ENCODE results near the gene TBL1X. TPM values are rescaled to one million over a fixed set of nuclear protein-coding genes. Genes with fewer than 3 reads are reported as not detected.
A peak's percentile ranks its signal among the peaks of the same experiment; 100 is the strongest.

The TBL1X gene
- total RNA-seq, 1 donor from 2014 or later, result 26.4 TPM

- no peak overlapping the region for H2AFZ ChIP-seq (ENCODE audit: low read depth, low read length)
- Mint-ChIP-seq H3K27me3 (ENCODE audit: low read depth, unreplicated experiment) (no peaks in the 10 kb centered on the region), H3K36me3 (ENCODE audit: low read depth, unreplicated experiment) (no peaks in the 10 kb centered on the region), H3K27ac (ENCODE audit: unreplicated experiment) (no peak overlapping the region), H3K9me3 (ENCODE audit: unreplicated experiment) (no peaks in the 10 kb centered on the region), H3K4me1 (ENCODE audit: low read depth, unreplicated experiment) (peaks cover 29% of the 10 kb centered on the region), H3K4me3 (ENCODE audit: unreplicated experiment) (no peak overlapping the region)
- no peaks in the 10 kb centered on the region for H3K27me3 ChIP-seq (ENCODE audit: insufficient read depth, low read length)
- peaks cover 6% of the 10 kb centered on the region for H3K79me2 ChIP-seq (ENCODE audit: insufficient read depth, low read length)
- H3K4me1 ChIP-seq (ENCODE audit: insufficient read depth, low read length), result peaks cover 11% of the 10 kb centered on the region
- no peaks in the 10 kb centered on the region for H3K9me3 ChIP-seq (ENCODE audit: insufficient read depth, low read depth, low read length)
- H3K4me2 ChIP-seq (ENCODE audit: low read length), result peak overlapping the region; percentile 81
- peaks cover 7% of the 10 kb centered on the region for H4K20me1 ChIP-seq (ENCODE audit: insufficient read depth, low read length)
- no peaks in the 10 kb centered on the region for H3K36me3 ChIP-seq (ENCODE audit: insufficient read depth, low read length)
- H3K4me3 ChIP-seq (ENCODE audit: insufficient read depth, low read depth, low read length), result peak overlapping the region; percentile 28
- no peak for TF ChIP-seq EZH2 (IDR thresholded peaks at IDR 0.05; ENCODE audit: insufficient read depth, low read length)
- TF ChIP-seq, protein P1, sequence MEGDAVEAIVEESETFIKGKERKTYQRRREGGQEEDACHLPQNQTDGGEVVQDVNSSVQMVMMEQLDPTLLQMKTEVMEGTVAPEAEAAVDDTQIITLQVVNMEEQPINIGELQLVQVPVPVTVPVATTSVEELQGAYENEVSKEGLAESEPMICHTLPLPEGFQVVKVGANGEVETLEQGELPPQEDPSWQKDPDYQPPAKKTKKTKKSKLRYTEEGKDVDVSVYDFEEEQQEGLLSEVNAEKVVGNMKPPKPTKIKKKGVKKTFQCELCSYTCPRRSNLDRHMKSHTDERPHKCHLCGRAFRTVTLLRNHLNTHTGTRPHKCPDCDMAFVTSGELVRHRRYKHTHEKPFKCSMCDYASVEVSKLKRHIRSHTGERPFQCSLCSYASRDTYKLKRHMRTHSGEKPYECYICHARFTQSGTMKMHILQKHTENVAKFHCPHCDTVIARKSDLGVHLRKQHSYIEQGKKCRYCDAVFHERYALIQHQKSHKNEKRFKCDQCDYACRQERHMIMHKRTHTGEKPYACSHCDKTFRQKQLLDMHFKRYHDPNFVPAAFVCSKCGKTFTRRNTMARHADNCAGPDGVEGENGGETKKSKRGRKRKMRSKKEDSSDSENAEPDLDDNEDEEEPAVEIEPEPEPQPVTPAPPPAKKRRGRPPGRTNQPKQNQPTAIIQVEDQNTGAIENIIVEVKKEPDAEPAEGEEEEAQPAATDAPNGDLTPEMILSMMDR (IDR thresholded peaks at IDR 0.05; ENCODE audit: insufficient read depth, low read depth, low read length), result no peak
- no peak overlapping the region for H3K27ac ChIP-seq (ENCODE audit: low read depth, low read length)
- DNase-seq (ENCODE audit: low read depth), result peak; percentile 25
- H3K9ac ChIP-seq (ENCODE audit: low read length), result no peak overlapping the region
- FAIRE-seq, result peak; percentile 20
Measured at GRCh38 chrX:9525511-9526248, 60.8 kb downstream of the TBL1X start.

DNA sequence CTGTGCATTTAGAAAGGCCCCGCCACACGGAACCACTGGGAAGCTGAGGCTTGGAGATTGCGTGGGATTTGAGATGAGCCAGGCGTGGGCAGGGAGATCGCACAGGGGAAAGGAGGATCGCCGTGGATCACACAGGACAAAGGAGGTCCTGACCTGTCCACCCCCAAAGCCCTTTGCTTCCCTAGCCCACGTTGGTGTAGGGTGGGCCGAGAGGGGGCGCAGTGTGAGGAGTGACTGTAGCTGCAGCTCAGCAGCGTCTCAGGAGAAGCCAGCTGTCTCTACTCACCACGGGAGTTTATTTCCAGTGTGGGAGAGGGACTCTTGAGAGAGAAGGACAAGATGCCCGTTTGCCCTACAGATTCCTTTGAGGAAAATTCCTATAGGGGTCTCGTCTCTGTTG is 62.1 kb downstream of the TBL1X start:
- H3K4me2 ChIP-seq (ENCODE audit: low read length), result no peak overlapping the region
- TF ChIP-seq, protein P1 (IDR thresholded peaks at IDR 0.05; ENCODE audit: insufficient read depth, low read depth, low read length), result no peak
- TF ChIP-seq EZH2 (IDR thresholded peaks at IDR 0.05; ENCODE audit: insufficient read depth, low read length), result no peak
- H3K79me2 ChIP-seq (ENCODE audit: insufficient read depth, low read length), result peaks cover 8% of the 10 kb centered on the region
- no peaks in the 10 kb centered on the region for H3K36me3 ChIP-seq (ENCODE audit: insufficient read depth, low read length)
- no peak overlapping the region for H3K9ac ChIP-seq (ENCODE audit: low read length)
- H3K36me3 Mint-ChIP-seq (ENCODE audit: low read depth, unreplicated experiment), result no peaks in the 10 kb centered on the region
- no peak overlapping the region for H3K4me3 Mint-ChIP-seq (ENCODE audit: unreplicated experiment)
- peaks cover 7% of the 10 kb centered on the region for H4K20me1 ChIP-seq (ENCODE audit: insufficient read depth, low read length)
- peaks cover 17% of the 10 kb centered on the region for H3K4me1 ChIP-seq (ENCODE audit: insufficient read depth, low read length)
- no peak for FAIRE-seq
- H3K4me3 ChIP-seq (ENCODE audit: insufficient read depth, low read depth, low read length), result no peak overlapping the region
- no peaks in the 10 kb centered on the region for H3K9me3 ChIP-seq (ENCODE audit: insufficient read depth, low read depth, low read length)
- no peak for DNase-seq (ENCODE audit: low read depth)
- no peak overlapping the region for H3K27ac ChIP-seq (ENCODE audit: low read depth, low read length)
- peaks cover 30% of the 10 kb centered on the region for H3K4me1 Mint-ChIP-seq (ENCODE audit: low read depth, unreplicated experiment)
- no peaks in the 10 kb centered on the region for H3K9me3 Mint-ChIP-seq (ENCODE audit: unreplicated experiment)
- H3K27me3 Mint-ChIP-seq (ENCODE audit: low read depth, unreplicated experiment), result no peaks in the 10 kb centered on the region
- H3K27me3 ChIP-seq (ENCODE audit: insufficient read depth, low read length), result no peaks in the 10 kb centered on the region
- no peak overlapping the region for H3K27ac Mint-ChIP-seq (ENCODE audit: unreplicated experiment)
- H2AFZ ChIP-seq (ENCODE audit: low read depth, low read length), result no peak overlapping the region

DNA sequence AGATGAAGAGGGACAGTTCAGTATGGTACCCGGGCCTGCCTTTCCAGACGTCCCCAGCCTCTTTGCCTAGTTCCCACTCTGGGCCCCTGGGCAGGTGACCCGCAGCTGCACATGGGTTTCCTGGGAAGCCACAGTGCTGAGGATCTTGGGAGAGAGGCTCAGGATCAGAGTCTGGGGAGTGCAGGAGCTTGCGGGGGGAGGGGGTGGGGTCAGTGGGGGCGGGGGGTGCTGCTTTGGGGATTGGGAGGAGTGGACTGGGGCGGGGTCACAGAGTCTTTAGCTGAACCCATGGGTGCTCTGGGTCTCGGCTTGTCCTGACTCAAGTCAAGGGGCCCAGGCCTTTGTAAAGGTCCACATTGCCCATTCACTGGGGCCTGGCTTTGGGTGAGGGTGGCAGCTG is 63.6 kb downstream of the TBL1X start:
- TF ChIP-seq, protein P1 (IDR thresholded peaks at IDR 0.05; ENCODE audit: insufficient read depth, low read depth, low read length), result no peak
- TF ChIP-seq EZH2 (IDR thresholded peaks at IDR 0.05; ENCODE audit: insufficient read depth, low read length), result no peak
- Mint-ChIP-seq H3K4me1 (ENCODE audit: low read depth, unreplicated experiment) (peaks cover 34% of the 10 kb centered on the region), H3K27me3 (ENCODE audit: low read depth, unreplicated experiment) (no peaks in the 10 kb centered on the region), H3K36me3 (ENCODE audit: low read depth, unreplicated experiment) (no peaks in the 10 kb centered on the region), H3K4me3 (ENCODE audit: unreplicated experiment) (no peak overlapping the region), H3K9me3 (ENCODE audit: unreplicated experiment) (no peaks in the 10 kb centered on the region), H3K27ac (ENCODE audit: unreplicated experiment) (no peak overlapping the region)
- DNase-seq (ENCODE audit: low read depth) (no peak), FAIRE-seq (no peak)
- H3K27ac ChIP-seq (ENCODE audit: low read depth, low read length), result no peak overlapping the region
- H4K20me1 ChIP-seq (ENCODE audit: insufficient read depth, low read length), result peaks cover 7% of the 10 kb centered on the region
- no peaks in the 10 kb centered on the region for H3K9me3 ChIP-seq (ENCODE audit: insufficient read depth, low read depth, low read length)
- H3K27me3 ChIP-seq (ENCODE audit: insufficient read depth, low read length), result no peaks in the 10 kb centered on the region
- H3K36me3 ChIP-seq (ENCODE audit: insufficient read depth, low read length), result no peaks in the 10 kb centered on the region
- H3K4me2 ChIP-seq (ENCODE audit: low read length), result no peak overlapping the region
- peaks cover 21% of the 10 kb centered on the region for H3K79me2 ChIP-seq (ENCODE audit: insufficient read depth, low read length)
- no peak overlapping the region for H3K9ac ChIP-seq (ENCODE audit: low read length)
- no peak overlapping the region for H2AFZ ChIP-seq (ENCODE audit: low read depth, low read length)
- H3K4me3 ChIP-seq (ENCODE audit: insufficient read depth, low read depth, low read length), result no peak overlapping the region
- H3K4me1 ChIP-seq (ENCODE audit: insufficient read depth, low read length), result peaks cover 21% of the 10 kb centered on the region

Data from astrocyte (in vitro differentiated cells and primary cell).